ENCODE results near the gene ARHGAP29. TPM values are rescaled to one million over a fixed set of nuclear protein-coding genes. Genes with fewer than 3 reads are reported as not detected.
A peak's percentile ranks its signal among the peaks of the same experiment; 100 is the strongest.

ARHGAP29 gene
- total and polyA plus RNA-seq, 3 donors from 2014 or later: 24.9 to 41.7 (median 34.7) TPM

GRCh38 chr1:94250341-94250740 lies 13.0 kb upstream of the ARHGAP29 start:
- Histone ChIP-seq H3K9me3 (no peaks in the 10 kb centered on the region), H3K27me3 (no peaks in the 10 kb centered on the region), H3K4me1 (peaks cover 3% of the 10 kb centered on the region), H3K27ac (no peak overlapping the region), H3K4me3 (no peak overlapping the region), H3K36me3 (ENCODE audit: low read depth, missing control alignments) (no peaks in the 10 kb centered on the region)
- no peak for DNase-seq
- TF ChIP-seq POLR2A (IDR thresholded peaks at IDR 0.05): no peak
- no peak for TF ChIP-seq CTCF (IDR thresholded peaks at IDR 0.05)
- WGBS, 2 donors: 58 to 68% methylated on average over 3 of the region's 3 CpGs
- intact Hi-C loops (cut with DNase I; ENCODE audit: low total_unique reads): no loop called here

- no peaks in the 10 kb centered on the region for H3K9me3 ChIP-seq
- no peaks in the 10 kb centered on the region for H3K36me3 ChIP-seq (ENCODE audit: low read depth, missing control alignments)
- intact Hi-C loops (cut with DNase I; ENCODE audit: low total_unique reads): loop anchor here (10.0 kb wide), 1 partner anchor 76 kb away; no protein-coding TSS in a partner anchor
- no peak overlapping the region for H3K4me3 ChIP-seq
- TF ChIP-seq CTCF (IDR thresholded peaks at IDR 0.05) (no peak), POLR2A (IDR thresholded peaks at IDR 0.05) (no peak)
- H3K27ac ChIP-seq: no peak overlapping the region
- H3K27me3 ChIP-seq: no peaks in the 10 kb centered on the region
- peaks cover 3% of the 10 kb centered on the region for H3K4me1 ChIP-seq
- WGBS, 2 donors: 88 to 95% methylated on average over 11 of the region's 11 CpGs
- no peak for DNase-seq
These were observed 11.7 kb upstream of the ARHGAP29 start for GRCh38 chr1:94248956-94249688.

GRCh38 chr1:94247138-94248094 lies 10.0 kb upstream of the ARHGAP29 start:
- WGBS, 2 donors: 0 to 1% methylated on average over 17 to 89 of the region's 103 CpGs
- Histone ChIP-seq H3K27me3 (no peaks in the 10 kb centered on the region), H3K4me3 (peak overlapping the region; percentile 66 to 75), H3K4me1 (peaks cover 3% of the 10 kb centered on the region), H3K27ac (peak overlapping the region; percentile 50 to 79), H3K36me3 (ENCODE audit: low read depth, missing control alignments) (no peaks in the 10 kb centered on the region), H3K9me3 (no peaks in the 10 kb centered on the region)
- TF ChIP-seq CTCF (IDR thresholded peaks at IDR 0.05): no peak
- DNase-seq: peak; percentile 80
- intact Hi-C loops (cut with DNase I; ENCODE audit: low total_unique reads): loop anchor here (10.0 kb wide), 1 partner anchor 77 kb away; no protein-coding TSS in a partner anchor

- peak overlapping the region; percentile 50 to 79 for H3K27ac ChIP-seq
- H3K27me3 ChIP-seq: no peaks in the 10 kb centered on the region
- DNase-seq: no peak
- no peaks in the 10 kb centered on the region for H3K9me3 ChIP-seq
- WGBS, 2 donors: 14 to 18% methylated on average over 11 of the region's 11 CpGs
- TF ChIP-seq POLR2A (IDR thresholded peaks at IDR 0.05) (no peak), CTCF (IDR thresholded peaks at IDR 0.05) (no peak)
- peaks cover 3% of the 10 kb centered on the region for H3K4me1 ChIP-seq
- H3K36me3 ChIP-seq (ENCODE audit: low read depth, missing control alignments): no peaks in the 10 kb centered on the region
- H3K4me3 ChIP-seq: peak overlapping the region; percentile 66 to 75
- intact Hi-C loops (cut with DNase I; ENCODE audit: low total_unique reads): loop anchor here (10.0 kb wide), 1 partner anchor 78 kb away; no protein-coding TSS in a partner anchor
These were observed 9.3 kb upstream of the ARHGAP29 start for GRCh38 chr1:94246692-94247137.
